Activated CD4-positive, alpha-beta T cell treated with anti-CD3 and anti-CD28 coated beads, Interleukin-2, amount 50 U/mL, for 24 hours (primary cell): ENCODE results near the gene HOXB5.

Experiments used
- DNase-seq, 2 donors: peaks; one replicate each; pipeline ENCODE4 v3.0.0-alpha.2; 2020; ENCODE audit warnings: low read depth in 1 of 2, low spot score in 1 of 2

HOXB5 gene

GRCh38 chr17:48563867-48564187 is 29.8 kb downstream of the HOXB5 start:
- DNase-seq, result no peak

GRCh38 chr17:48563385-48563838 is 30.2 kb downstream of the HOXB5 start:
- DNase-seq, result no peak

- no peak for DNase-seq
Measured at GRCh38 chr17:48562934-48563333, 30.6 kb downstream of the HOXB5 start.

GRCh38 chr17:48561884-48562810 is 31.4 kb downstream of the HOXB5 start:
- DNase-seq, result no peak

- no peak for DNase-seq
Measured at GRCh38 chr17:48559840-48560817, 33.5 kb downstream of the HOXB5 start.

GRCh38 chr17:48559122-48559839 is 34.3 kb downstream of the HOXB5 start:
- no peak for DNase-seq

- DNase-seq, result no peak
Measured at GRCh38 chr17:48558831-48559121, 34.8 kb downstream of the HOXB5 start.

GRCh38 chr17:48558057-48558830 is 35.3 kb downstream of the HOXB5 start:
- DNase-seq, result no peak

GRCh38 chr17:48556576-48557401 is 36.8 kb downstream of the HOXB5 start:
- no peak for DNase-seq

GRCh38 chr17:48556229-48556575 is 37.4 kb downstream of the HOXB5 start:
- DNase-seq, result no peak

GRCh38 chr17:48555258-48556228 is 38.0 kb downstream of the HOXB5 start:
- no peak for DNase-seq

- DNase-seq, result no peak
Measured at GRCh38 chr17:48554412-48555257, 38.9 kb downstream of the HOXB5 start.

- DNase-seq, result no peak
Measured at GRCh38 chr17:48553826-48554225, 39.8 kb downstream of the HOXB5 start.

- no peak for DNase-seq
Measured at GRCh38 chr17:48553190-48553547, 40.4 kb downstream of the HOXB5 start.

GRCh38 chr17:48552466-48553189 is 41.0 kb downstream of the HOXB5 start:
- no peak for DNase-seq

- DNase-seq, result no peak
Measured at GRCh38 chr17:48551596-48552465, 41.7 kb downstream of the HOXB5 start.
